NK-92 treated with Interleukin-12 subunit alpha and Interleukin-12 subunit beta, amount 100 ng/mL, for 24 hours (cell line): ENCODE measurements around the gene WDR35.
A peak's percentile ranks its signal among the peaks of the same experiment; 100 is the strongest.

Experiments used
- DNase-seq: peaks from one replicate; lab custom pipeline; 2025; lab: John Stamatoyannopoulos, UW

Gene WDR35

DNA sequence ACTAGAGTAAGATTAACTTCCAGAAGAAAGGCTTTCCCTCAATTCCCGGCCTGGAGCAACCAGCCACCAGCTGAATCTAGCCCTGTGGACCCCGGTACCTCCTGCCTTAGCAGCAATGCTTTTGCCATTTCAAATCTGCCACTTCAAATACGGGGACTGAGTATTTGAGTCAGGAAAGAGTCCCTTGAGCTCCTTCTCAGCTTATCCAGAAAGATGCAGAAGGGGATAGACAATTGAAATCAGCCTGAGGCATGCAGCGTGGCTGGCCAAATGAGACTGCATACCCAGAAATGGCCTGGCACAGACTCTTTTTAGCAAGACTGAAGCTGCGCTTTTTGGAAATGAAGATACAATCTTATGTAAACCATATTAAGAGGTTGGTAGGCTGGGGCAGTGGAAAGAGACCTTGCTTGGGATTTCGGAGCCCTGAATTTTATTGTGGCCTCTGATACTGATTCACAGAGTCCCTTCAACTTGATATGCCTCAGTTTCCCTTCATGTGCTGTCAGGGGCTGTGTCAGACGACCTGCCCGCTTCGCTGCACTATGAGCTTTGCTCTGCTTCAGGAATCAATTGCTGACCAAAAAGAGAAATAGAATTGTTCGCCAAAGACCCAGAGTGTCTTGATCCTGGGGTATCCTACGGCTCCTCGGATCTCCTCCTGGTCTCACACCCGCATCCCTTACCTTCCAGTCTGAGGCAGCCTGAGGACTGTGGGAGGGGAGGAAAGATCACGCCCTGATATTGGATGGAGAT lies 21.5 kb upstream of the WDR35 start:
- DNase-seq: no peak

DNA sequence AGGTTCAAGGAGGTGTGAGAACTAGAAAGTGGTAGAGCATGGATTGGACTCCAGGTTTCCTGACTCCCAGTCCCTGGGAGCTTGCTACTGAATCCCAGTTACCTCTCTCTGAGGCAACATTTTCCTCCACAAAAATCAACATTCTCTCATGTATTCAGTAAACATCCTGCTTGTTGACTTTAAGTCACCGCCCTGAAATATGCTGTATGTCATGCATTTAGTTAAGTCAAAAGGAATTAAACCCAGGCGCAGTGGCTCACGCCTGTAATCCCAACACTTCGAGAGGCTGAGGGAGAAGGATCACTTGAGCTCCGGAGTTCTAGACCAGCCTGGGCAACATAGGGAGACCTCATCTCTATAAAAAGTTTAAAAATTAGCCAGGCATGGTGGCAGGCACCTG lies 18.8 kb upstream of the WDR35 start:
- no peak for DNase-seq

DNA sequence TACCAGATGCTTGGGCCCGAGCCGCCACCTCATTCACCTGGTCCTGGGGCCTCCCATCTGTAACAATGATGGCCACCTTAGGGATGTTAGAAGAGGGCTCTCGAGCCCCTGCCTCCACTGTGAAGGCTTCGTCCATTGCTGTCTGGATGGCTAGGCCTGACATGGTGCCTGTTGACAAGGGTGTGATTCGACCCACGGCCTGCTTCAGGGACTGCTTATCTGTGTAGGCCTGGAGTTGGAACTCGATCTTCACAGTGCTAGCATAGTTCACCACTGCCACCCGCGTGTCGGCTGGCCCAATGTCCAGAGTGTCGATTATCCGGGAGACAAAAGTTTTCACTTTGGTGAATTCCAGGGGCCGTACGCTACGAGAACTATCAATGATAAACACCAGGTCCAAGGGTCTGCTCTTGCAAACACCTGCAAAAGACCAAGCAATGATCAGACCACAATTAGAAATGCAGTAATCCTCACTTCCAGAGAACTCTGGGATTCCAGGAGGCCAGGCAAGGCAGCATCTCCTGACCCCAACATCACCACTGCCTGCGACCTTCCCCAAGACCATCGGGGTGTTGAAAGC lies 16.1 kb upstream of the WDR35 start:
- DNase-seq: no peak

DNA sequence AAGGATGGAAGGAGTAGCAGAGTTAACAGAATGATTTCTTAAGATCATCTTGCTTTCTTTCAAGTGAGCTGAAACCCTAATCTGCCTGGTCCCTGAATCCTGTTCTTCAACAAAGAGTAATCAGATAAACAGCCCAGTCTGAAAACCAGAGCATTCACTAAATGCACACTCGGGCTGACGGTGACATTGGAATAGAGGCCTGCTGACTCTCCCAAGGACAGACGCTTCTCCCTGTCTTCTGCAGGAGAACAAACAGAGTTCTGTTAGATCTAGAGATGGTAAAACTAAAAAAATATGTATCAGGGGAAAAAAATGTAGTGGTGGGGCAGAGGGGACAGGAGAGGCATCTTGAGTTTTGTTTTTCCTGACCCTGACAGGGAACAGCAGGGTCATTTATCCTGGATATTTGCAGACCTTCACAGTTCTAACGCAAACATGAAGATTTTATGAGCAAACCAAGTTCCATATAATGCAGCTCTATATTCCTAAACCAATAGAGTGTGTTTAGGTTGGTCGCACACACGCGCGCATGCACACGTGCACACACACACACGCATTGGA lies 15.2 kb upstream of the WDR35 start:
- DNase-seq: no peak

DNA sequence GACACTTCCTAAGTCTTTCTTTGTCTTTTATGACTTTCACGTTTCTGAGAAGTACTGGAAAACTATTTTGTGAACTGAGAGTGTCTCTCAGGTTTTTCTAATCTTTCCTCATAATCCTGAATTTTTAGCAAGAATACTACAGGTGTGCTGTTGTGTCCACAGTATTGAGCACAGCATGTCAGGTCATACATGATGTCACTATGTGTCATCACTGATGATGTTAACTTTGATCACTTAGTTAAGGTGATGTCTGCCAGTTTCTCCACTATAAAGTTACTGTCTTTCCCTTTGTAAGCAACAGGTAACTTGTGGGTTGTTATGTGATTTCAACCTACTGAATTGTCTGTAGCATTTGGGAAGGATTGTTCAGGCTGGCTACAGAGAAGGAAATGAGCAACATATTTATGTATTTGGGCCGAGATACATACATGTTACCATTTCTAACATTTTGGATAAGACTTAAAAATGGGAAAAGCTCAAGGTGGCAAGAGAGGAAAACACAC lies 11.5 kb upstream of the WDR35 start:
- no peak for DNase-seq

DNA sequence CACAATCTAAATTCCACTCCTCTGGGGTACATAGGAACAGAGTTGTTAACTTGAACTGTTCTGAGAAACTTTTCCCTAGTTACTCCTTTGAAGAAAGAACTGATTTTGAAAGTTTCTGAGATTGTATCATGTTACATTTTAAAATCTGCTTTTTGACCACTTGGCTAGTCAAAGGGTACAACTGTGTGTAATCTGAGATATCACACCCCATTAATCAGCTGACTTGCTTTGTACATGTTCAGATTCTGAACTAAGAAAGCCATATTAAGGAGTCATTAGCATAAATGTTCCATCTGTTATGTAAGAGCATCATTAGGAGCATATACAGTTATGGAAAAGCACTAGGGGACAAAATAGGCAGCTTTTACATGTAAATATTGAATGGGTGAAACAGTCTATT lies 3.8 kb upstream of the WDR35 start:
- DNase-seq: no peak

DNA sequence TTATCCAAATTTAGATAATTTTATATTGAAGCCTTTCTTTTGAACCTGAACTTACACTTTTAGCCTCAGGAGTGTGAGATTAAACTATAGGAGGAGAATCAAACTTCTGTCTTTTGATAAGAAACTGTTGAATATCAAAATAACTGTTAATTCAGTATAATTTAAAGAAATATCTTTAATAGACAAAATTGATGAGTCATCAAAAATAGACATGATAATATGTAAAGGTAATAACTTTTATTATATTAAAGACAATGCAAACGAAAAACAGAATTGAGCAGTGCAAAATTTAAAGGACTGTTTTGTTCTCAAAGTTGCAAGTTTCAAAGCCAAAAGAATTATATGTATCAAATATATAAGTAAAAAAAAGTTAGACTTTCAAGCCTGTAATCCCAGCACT lies 2.0 kb upstream of the WDR35 start:
- DNase-seq: no peak

DNA sequence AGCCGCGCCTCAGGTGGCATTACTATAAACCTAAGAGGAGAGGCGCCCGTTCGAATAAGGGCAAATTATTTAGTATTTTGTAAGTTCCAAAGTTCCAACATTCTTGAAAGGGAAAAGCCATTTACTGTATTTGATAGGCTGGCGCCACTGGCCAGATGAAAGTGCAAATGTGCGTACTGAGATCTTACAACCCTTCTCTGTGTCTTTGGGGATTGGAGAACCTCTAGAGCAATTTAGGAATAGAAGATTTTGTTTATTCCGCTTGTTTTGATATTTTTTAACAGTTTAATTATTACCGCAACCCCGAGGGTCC lies 467 bp upstream of the WDR35 start:
- no peak for DNase-seq

DNA sequence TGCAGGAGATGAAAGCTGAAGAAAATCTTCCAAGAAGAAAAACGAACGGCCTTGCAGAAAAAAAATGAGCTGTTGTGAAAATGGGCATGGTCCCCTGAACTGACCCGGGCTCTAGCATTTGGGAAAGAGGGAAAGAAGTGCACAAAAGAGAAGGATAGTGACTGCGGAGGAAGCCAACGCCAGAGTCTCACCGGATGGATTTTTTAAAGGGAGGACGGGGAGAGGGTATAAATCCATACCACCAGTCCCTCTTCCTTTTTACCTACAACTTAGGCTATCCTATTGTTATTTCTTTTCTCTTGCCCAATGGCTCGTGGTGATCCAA lies 601 bp downstream of the WDR35 start:
- DNase-seq: no peak

DNA sequence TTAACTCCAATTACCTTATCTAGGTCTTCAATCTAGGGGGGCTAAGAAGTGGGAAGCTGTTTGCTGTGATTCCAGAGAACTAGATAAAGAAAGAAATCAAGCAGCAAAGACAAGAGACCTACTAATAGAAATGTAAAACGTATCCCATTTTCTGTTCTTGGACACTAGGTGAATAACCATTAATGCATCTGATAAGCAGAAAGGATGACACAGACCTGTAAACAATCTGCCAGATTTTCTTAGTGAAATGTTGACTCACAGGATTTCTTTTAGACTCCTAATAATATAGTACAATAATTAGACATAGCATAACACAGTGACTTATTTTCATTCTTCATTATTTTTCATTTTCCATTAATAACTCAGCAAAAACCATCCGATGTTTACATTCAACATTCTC lies 1.3 kb downstream of the WDR35 start:
- DNase-seq: no peak

DNA sequence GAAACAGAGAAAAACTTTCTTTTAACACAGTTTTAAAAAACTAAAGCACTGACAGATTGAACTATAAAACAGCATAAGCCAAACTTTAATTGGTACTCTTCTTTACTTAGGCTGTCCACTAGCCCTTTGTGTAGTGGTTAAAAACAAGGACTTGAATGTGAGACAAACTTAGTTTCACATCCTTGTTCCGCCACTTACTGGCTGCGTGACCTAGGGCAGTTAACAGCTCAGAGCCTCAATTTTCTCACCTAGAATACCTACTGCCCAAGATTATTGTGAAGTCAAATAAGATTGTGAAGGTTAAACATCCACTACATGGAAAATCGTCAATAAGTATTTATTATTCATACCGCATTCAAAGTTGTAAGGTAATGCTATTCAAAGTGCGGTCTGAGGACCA lies 2.0 kb downstream of the WDR35 start:
- DNase-seq: no peak

DNA sequence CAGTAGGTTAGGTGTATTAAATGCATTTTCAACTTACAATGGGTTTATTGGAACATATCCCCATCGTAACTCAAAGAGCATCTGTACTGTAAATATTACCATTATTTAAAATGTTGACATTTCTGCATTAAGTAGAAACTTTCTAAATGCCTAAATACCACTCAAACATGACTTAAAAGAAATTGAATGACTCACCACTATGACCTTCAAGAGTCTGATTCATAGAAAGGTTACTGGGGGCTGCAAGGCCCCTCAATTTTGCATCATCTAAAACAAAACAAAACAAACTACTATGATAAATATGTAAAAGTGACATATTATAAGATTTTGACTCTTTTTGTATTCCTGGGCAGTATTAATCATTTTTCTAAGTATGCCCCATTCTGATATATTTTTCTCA lies 7.6 kb downstream of the WDR35 start:
- no peak for DNase-seq

DNA sequence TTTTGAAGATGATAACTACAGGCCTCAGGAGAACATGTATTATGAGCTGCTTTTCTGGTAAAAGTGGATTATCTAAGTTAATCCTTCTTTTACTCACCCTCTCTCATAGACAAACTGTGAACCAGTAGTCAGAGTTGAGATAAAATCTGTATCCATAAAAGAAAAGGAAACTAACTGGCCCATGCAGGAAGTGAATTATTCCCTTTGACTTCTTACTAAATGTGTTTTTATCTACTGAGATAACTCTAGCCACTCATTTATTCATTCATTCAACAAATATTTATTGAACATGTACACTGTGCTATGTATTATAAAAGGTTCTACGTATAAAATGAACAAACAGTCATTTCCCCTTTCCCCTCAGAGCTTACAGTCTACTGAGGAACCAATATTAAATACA lies 10.0 kb downstream of the WDR35 start:
- no peak for DNase-seq

DNA sequence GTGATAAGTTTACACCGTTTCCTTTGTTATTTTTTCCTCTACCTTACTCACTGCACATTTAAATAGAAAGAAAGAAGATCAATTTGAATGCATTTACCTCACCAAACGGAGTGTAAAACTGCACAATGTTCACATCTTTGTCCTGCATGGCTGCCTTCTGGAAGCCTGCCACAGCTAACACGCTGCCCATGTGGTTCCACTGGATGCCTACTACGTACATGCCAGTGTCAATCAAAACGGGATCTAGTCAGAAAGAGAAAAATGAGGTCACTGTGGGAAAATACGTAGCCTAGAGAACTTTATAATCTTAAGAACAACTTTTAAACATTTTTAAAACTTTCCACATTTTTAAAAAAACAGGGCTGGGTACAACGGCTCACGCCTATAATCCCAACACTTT lies 16.4 kb downstream of the WDR35 start:
- DNase-seq: no peak

DNA sequence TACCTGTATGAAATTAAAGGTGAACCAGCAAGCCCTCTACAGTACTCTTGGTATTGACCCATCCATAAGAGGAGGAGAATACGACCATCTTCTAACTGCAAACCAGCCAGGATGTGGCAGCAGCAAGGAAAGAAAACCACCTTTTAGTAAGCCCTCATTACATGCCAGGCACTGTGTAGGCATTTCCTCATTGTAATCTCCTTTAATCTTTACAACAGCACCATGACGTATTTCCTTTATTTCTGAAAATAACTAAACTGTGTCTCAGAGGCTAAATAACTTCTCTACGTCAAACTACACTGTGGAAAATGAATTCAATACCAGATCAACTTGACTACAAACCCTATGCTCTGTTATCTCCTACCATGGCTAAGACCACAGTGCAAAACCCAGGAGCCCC lies 18.2 kb downstream of the WDR35 start:
- DNase-seq: peak; percentile 1

DNA sequence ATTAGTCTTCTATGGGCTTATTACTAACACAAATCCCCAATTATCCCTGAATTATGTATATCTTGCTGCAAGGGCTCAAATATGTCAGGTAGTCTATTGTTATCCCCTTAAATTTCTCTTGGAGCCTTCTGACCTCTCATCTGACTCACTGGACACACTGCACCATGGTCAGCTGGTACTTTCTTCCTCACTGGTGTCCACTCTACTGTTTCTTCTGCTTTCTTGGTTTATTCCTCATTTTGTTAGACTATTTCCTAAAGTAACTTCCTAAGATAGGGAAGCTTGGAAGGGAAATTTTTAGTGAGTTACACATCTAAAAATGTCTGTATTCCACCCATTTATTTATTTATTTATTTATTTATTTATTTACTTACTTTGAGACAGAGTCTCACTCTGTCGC lies 26.5 kb downstream of the WDR35 start:
- DNase-seq: no peak

DNA sequence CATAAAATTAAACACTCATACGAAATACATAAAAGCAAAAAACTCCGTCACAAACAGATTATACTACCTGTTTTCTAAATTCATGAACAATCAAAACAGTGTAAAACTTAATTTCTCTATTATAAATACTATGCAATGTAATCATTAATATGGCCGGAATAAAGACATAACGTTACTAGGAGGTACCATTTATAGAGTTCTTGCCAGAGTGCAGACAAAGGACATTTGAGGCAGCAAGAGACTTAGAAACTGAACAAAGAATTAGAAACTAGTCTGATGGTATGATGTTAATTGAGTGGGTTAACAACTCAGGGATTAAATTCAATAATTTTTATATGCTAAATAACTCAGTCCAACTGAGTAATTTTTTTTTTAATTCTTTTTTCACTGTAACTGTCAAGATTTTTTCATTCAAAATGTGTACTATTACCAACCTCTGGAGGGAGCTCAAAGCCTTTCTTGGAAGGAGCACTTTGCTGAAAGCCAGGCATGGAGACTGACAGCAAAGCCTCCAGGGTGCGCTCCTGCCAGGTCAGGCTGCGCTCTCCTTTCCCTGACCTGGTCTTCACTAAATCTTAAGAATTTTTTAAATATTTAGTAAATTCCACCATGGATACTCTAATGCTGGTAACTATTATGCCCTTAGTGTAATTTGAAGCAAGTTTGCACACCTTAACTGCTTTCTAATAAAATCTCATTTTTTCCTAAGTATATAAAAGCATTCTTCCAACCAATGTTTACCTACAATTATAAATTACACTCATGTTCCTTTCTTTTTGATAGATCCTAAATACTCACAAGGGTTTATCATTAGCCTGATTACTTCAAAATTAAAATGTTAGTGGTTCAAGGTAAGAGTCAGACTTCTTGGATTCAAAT lies 34.1 kb downstream of the WDR35 start:
- peak; percentile 13 for DNase-seq

DNA sequence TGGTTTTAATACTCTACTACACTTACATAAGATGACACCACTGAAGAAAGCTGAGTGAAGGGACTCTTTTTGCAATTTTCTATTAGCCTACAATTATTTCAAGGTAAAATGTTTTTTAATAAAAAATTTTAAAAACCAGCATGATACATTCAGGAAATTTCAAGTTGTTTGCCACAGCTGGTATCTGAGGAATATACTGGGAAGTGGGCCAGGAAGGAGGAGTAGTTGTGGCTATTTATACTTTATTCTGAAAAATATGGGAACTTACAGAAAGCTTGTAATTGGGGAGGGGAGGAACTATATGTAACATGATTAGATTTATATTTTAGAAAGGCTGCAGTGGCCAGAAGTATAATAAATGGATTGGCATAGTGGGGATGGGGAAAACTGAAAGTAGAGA lies 40.8 kb downstream of the WDR35 start:
- DNase-seq: no peak

DNA sequence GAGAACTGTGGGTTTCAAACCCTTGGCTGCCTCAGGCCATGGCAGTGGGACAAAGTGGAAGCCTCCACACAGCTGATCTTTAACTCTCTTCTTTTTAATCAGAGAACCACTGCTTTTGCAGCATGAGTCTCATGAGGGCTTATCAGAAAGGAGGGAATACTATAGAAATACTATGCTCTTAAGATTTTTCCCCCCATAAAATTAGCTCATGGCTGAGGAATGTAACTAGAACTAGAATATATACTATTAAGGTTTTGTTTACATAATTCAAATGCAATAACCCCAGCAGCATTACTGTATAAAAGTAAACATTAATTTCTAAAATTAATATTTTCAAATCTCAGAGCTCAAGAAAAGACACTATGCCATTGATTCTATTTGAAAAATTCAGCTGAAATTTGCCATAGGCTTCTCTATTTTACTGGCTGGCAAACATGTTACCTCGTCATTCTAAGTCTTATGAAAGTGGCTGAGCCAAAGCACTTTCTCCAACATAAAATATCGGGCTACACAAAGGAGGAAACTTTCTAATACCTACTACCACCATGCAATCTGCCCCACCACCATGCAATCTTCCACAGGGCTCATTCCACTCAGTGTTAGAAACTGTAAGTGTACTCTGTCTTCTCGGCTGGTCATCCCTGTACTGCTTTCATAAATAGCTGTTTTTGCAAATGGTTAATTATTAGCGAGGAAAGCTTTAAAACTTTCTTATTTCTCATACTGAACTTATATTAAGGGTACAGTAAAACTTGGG lies 42.5 kb downstream of the WDR35 start:
- no peak for DNase-seq

DNA sequence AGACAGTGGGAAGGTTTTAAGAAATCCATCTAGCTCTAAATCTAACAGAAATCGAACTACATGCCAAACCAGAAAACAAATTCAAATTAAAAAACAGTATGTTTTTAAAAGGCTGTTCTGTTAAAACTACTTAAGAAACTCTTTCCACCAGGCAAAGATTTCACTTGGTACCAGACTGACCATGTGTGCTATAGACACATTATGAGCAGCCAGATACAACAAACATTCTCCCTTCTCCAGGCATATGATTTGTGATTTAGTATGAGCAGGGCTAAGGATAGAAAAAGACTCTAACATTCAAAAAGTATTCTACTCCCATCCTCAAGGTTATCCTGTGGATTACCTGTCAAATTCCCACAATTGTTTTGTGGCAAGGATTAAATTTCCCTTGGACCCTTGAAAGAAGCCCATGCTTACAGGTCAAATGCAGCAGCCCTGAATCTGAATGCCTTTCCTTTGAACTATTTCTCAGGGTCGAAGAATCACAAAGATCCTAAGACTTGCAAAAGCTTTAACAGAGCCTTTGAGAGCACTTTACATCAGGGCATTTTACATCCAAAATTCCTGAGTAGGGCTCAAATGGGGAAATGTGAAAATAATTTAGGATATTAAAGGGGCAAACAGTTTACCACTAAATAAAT lies 45.6 kb downstream of the WDR35 start:
- no peak for DNase-seq

DNA sequence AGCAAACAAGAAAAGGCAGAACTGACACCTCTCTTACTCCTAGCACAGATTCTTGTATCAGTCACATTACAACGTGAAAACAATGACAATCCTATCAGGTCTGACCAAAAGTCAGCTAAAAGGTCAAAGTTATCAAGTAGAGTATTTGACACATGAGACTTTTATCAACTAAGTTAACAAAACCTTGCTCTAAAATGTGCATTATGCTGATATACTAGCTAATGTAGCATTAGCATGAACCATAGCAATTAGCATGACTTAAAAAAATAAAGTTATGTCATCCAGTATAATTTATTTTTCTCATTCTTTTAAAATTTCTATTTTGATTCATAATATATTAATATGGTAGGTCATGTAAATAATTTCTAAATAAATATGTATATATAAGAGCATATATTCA lies 46.7 kb downstream of the WDR35 start:
- DNase-seq: no peak

DNA sequence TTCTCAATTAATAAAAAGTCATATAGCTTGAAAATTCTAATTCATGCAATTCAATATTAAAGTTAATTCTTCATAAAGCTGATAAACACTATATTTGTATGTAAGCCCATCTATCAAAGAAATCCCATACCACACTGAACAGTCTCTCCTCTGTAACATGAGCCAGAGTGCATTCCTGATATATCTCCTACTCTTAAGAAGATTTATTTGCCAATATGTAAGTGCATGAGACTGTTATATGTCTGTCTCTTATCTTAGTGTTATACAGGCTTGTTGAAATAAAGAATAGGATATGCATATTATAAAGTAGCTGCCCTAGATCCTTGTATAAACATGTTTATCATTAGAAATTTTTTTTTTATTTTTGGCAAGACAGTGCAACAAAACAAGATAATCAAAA lies 47.7 kb downstream of the WDR35 start:
- DNase-seq: no peak
